Inflammatory macrophage (primary cell): ENCODE data around the gene ABCF2.

ENCODE experiments used
- DNase-seq, 2 donors: peaks; one replicate each; pipeline ENCODE4 v3.0.0-alpha.2; 2020 to 2022

ABCF2 gene

DNA sequence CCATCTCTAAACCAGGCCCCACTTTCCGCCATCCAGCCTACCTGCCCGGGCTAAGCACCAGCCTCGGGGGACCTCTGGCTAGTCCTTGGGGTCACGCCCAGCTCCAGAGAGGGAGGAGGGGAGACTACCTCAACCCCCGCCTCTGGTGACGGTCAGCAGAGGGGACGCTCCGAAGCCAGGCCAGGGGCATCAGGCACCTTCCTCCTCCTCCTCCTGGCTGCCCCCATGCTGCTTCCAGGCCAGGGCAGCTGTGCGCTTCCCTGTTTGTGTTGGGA, 25.5 kb upstream of the ABCF2 start:
- DNase-seq, result no peak

DNA sequence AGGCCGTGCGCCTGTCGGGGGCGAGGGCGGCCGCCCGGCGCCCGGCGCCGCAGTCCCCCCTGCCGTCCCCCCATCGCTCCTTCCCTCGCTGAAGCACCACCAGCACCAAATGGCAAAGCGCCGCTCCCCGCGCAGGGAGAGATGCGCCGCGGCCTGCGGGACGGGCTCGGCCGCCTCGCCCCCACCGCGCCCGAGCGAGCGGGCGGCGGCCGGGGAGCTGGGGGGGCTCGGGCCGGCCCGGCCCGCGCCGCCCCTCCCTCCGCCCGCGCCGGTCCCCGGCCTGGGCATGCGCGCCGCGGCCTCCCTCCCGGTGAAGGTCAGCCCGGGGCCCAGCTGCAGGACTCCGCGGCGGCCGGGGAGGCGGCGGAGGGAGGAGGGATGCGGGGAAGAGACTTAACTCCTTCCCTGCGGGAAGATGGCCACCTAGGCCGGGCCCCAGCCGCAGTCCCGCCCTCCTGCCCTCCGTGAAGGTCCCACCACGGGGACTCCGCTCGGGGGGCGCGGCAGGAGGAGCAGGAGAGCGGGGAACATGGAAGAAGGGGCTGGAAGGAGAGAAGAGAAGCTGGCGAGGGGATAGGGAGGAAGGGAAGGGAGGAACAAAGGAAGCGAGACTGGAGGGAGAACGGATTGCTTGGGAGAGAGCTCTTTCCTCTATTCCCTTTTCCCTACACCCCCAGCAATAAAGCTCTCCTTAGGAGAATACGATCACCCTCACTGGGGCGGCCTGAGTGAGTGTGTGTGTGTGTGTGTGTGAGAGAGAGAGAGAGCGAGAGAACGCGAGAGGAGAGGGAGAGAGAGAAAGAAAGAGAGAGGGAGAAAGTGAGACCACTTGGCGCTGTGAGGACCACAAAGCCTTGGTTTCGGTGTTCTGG, 24.9 kb upstream of the ABCF2 start:
- no peak for DNase-seq

DNA sequence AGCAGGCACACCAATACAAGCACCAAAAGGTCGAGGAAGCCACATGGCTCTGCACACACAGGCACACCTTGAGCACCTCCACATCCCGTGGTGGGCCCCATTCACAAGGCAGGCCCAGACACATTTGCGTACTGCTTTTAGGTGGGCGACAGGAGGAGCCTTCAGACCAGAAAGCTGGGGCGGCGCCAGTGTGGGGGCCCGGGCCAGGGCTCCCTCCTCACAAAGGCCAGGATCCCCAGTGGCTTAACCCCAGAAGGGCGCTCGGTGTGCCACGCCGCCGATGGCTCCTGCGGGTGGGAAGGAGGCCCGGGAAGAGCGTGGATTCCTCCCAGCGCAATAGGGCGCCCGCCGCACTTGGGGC, 24.3 kb upstream of the ABCF2 start:
- DNase-seq, result no peak

DNA sequence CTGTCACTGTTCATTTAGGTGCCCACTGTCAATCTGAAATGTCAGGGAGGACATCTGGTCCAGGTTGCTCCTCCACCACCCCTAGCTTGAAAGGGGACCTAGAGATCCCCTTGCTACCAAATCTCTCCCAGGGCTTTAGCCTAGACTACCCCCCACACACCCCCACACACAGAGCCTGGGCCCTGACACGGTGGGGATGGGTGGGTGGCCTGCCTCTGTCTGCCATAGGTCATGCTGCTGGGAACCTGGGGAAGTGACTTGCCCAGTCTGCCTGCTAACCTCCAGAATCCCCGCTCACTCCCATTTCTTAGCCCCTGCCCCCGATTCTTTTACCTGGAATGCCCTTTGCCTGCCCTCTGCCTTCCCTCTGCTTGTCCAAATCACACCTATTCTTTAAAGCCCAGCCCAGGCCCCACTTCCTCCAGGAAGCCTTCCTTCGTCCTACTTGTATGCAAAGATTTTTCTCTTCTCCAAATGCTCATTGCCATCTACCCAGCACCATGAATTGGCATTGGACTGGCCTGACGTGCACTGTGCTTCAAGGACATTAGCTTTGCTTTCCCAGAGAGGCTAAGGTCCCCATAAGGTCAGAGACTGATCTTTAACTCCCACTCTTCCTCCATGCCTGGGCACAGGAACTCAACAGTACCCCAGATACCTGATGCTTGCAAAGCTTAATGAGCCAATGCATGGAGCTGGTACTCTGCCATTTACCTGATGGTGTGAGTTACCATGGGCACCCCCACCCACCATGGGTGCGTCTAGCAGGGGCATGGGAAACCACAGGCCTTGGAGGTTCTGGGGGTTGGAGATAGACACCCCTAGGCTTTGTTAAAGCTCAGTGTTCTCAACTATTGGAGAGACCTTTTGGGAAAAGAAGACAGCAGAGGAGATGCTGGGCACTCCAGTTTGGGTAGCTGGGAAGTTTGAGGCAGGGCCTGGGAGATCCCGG, 23.5 kb upstream of the ABCF2 start:
- no peak for DNase-seq

DNA sequence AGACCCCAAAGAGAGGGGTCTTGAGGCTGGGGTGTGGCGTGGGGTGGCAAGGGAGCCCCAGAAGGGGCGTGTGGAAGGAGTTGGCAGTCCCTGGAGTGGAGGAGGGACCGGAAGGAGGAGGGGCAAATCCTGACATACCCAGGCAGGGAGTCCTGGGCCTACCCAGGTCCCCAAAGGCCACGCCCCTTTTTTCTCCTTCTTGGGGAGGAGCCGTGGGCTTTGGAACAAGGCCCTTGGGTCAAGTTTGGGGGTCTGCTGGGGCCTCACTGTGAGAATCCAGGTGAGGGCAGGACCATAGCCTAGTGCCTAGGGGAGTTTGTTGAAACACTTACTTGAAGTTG, 22.7 kb upstream of the ABCF2 start:
- DNase-seq, result no peak

DNA sequence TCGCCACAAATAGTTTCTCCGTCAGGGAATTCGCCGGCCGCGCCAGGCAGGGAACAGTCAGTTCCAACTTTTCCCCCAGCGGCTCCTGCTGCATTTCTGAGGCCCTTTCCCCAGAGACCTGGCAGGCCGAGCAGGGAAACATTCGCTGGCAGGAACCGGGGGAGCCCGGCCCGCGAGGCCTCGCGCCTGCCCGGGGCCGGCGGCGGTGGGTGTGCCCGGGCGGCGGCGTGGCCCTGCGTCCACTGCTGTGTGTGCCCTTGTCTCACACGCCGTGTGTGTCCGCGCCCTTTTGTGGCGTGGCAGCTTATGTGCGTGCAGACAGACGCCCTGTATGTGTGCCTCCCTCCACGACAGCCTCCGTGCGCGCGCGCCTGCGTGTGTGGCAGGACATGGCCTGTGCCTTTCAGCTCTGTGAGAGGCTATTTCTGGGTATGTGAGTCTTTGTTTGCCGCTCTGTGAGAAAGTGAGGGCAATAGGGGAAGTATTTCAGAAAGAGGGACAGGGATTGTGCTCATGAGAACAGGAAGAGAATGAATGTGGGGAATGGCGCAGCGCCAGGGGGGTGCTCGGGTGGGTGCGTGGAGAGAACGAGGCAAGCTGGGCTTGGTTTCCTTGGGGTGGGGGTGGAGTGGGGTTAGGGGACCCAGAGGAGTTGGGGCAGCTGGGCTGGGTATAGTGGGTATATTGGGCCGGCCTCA, 22.2 kb upstream of the ABCF2 start:
- DNase-seq, result peak; percentile 55 to 61

DNA sequence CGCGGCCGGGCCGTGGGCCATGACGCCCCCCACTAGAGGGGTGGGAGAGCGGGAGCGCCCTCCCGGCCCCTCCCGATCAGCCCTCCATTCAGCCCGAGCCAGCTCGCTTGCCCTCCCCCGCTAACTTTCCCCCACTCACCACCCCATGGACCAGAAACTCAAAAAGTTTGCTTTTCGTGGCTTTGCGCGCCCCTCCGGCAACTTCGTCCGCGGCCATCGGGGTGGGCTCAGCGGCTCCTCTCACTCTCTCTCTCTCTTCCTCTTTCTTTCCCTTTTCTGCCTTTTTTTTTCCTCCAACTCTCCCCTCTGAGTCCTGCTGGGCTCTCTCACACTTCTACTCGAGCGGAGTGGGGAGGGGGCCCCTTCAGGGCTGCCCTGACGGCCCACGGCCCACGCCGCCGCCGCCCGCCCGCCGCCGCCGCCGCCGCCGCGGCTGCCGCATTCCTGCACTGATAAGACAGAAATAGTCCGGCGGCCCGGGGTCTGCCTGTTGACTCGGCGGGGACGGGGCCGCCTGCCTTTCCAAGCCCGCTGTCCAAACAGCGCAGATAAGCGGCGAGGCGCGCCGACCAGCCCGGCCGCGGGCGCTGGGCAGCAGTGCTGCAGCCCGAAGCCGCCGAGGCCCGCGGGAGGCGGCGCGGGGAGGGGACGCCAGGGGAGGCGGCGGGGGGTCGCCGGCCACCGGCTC, 21.5 kb upstream of the ABCF2 start, which contains the start of gene SMARCD3:
SMARCD3 (minus strand) TSS at position 349 of the 688 bp plus-strand sequence; CDS start at position 217, 132 bp downstream.
- DNase-seq, result no peak

DNA sequence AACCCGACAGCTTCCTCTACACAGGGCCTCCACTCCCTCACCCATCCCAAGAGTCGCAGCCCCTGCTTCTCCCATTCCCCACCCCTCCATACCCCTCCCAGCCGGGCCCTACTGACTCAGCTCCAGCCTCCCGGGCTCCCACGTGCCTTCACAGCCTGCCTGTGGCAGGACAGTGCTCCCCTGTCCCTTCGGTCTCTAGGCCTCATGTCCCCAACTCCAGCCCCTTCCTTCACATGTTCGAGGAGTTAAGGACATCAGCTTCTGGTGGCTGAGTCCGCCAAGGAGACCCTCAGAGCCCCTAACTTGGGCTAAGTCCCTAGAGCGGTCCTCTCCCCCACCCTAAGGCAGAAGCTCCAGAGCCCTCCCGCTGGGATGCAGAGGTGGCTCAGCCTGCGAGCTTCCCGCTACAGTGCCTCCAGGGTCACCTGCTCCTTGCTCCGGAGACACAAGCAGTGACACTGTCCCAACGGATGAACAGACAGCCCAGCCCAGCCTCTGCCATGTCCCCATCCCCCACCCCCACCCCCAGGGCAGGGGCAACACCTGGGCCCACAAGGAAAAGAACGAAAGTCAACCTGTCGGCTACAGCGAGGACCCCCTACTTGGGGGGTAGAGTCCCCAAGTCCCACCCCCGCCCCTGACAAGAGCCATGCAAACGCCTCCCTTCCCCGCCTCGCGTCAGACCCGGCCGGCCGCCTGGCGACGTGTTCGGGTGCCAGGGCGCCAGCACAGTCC, 20.8 kb upstream of the ABCF2 start:
- DNase-seq, result no peak

DNA sequence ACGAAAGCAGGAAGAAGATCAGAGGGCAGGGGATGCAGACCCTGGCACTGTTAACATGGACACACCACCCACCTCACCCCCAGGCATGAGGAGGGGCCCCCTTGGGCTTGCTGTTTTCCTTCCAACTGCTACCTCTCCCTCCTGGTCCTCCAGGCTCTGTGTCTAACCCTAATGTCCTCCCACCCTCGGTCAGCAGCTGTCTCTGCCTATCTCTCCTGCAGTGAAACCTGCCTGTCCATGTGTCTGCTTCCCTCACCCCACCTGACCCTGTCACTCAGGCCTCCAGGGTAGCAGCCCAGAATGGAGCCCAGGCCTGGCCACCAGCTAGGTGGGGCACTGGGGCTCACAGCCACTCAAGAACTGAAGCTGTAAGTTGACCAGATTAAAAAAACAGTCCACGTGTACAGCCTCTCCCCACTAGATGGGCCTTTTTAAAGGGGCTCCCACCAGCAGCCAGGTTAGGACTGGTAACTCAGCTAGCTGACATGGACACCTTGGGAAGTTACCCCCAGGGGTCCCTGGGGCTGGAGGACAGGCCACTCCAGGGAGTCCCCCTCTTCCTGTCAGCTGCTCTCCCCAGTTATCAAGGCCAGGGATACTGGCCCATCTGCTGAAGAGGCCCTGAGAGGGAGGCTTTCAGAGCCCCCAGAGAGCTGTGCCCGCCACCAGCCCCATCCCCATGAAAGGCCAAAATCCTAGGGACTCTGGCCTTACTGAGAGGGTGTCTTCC, 20.0 kb upstream of the ABCF2 start:
- no peak for DNase-seq

DNA sequence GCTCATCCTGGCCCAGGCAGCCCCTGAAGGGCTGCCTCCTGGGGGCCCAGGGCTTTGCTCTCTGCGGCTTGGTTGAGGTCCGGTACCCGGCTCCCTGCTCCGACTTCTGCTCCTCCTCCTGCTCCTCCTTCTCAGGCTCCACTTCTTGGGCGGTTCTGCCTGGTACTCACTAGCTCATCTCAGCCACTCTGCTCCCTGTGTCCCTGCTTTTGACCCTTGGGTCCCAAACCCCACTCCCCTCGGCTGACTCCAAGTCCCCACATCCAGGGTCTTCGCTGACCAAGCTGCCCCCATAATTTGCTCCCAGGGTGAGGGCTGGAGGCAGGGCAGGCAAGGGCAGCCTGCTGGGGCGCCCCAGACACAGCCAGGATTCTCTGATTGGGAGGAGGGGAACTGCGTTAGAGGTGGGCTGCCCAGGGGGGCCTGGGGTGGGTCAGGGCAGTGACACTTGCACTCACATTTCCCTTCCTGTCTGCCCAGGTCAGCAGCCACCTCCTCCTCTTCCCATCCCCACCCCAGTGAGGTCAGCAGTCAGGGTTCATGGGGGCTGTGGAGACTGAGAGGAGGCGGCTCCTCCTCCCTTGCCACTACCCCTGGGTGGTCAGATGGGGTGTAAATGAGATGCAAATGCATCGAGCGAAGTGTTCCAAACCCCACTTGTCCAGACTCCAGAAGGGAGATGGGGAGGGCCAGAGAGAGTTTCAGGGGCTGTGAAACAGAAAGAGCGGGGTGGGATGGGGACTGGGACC, 19.3 kb upstream of the ABCF2 start:
- DNase-seq, result no peak

DNA sequence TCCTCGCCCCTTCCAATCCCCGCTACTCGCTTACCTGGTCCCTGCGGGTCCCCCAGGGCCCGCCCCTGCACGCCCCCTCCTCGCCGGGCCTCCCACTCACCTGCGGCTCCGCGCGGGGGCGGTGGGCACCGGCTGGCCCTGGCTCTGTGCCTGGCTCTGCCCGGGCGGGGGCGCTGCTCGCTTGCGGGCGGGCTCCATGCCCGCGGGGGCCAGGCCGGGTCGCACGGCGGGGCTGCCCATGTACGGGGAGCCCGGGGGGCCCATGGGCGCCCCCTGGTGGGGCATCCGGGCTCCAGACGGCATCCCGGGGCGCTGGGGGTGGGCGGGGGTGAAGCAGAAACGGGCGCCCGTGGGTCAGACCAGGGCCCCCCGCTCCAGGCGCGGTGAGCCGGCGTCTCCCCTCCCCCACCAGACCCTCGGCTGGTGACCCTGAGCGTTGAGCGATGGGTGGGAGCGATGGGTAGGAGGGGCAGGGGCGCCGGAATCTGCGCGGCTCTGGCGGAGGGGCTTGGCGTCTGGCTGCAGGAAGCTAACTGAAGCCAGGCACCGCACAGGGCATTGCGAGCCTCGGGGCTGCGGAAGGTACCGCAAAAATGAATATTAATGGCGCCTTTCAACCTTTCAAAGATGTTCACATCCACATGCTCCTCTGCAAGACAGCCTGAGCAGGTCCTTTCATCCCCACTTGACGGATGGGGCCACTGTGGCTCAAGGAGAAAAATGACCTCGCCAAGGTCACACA, 18.5 kb upstream of the ABCF2 start:
- DNase-seq, result peak in 1 of 2 donors; percentile 29

DNA sequence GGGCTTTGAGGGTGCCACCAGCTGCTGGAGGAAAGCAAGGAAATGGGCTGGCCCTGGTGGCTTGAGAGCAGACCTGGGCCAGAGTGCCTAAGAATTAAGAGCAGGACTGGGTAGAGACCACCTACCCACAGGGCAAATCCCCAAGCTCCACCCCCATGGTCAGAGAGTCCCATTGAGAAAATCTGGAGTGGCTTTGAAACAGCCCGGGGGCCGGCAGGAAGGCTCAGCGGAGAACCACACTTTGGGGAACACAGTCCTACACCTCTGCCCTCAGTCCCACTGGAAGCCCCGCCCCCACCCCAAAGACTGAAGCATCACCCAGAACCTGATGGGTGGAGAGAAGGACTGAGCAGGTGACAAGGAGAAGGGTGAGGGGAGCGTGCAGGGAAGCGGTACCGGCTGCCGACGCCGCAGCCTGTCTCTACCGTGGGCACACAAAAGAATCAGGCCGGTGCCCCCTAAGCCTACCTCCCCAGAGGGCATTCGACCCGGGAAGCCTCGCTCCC, 17.9 kb upstream of the ABCF2 start:
- DNase-seq, result no peak

DNA sequence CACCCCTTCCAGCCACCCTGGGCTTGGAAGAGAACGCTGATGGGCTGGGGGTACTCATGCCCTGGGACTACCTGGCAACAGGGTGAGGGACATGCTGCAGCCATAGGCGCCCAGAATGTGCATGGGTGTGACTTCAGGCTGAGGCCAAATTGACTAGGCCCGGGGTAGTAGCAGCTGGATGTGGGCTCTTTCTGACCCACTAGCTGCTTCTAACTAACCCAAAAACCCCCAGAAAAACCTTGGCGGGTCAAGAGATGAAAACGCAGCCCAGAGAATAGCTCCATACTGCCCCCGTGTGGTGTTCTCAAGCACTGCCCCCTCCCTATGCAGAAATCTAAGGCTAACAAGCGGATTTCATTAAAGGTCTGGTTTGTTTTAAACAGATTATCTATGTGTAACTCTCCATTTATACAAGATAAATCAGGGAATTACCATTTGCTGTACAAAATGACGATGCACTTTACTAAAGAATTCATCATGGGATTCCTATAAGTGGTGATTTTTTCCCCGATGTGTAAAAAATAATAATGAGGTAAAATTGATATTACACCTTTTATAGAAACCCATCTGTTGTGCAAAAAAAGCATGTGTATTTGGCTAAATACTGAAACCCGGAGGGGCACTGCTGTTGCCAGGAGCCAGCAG, 17.3 kb upstream of the ABCF2 start:
- peak; percentile 62 to 65 for DNase-seq

DNA sequence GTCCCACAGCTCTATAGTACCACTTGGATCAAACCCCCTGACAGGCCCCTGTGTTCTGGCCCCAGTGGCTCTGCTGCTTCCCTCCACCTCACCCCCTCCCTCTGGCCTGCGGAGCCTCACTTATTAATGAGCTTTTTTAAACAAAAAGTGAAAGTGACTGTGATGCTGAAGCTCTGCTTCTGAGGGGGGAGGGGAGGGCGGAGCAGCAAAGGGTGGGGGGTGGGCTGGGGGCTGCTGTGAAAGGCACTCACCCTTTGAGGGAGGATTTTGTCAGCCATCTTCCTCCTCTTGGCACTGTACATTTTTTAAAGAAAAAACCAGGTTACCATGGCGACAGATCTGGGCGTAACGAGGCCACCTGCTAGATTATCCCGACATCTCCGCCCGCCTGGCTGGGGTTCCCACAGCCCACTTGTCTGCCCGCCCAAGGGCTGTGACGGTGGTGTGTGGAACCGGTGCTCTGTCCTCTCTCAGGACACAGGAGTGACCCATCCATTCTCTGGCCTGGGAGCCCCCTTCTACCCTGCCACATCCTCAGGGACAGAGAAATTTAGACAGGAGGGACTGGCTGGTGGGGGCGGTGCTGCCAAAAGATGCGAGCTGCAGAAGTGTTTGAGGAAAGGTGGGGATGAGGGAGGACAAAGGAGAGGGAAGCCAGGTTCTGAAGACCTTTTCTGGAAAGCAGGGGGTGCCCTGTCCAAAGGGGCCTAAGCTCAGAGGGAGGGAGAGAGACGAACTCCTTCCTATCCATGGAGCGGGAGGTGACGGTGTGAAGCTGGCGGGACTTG, 16.6 kb upstream of the ABCF2 start:
- no peak for DNase-seq

DNA sequence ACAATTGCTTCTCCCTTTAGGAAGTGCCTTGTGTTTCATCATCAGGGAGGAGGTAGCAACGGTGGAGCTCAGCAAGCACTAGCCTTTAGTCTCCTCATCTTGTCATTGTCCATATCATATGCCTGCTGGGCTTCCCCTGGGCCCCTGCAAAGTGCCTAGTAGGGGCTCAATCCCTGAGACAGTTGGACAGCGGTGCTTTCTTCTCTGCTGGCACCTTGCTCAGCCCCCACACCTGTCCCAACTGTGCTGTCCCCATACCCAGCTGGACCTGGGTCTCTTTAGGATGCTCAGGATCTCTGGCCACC, 16.0 kb upstream of the ABCF2 start:
- DNase-seq, result no peak

DNA sequence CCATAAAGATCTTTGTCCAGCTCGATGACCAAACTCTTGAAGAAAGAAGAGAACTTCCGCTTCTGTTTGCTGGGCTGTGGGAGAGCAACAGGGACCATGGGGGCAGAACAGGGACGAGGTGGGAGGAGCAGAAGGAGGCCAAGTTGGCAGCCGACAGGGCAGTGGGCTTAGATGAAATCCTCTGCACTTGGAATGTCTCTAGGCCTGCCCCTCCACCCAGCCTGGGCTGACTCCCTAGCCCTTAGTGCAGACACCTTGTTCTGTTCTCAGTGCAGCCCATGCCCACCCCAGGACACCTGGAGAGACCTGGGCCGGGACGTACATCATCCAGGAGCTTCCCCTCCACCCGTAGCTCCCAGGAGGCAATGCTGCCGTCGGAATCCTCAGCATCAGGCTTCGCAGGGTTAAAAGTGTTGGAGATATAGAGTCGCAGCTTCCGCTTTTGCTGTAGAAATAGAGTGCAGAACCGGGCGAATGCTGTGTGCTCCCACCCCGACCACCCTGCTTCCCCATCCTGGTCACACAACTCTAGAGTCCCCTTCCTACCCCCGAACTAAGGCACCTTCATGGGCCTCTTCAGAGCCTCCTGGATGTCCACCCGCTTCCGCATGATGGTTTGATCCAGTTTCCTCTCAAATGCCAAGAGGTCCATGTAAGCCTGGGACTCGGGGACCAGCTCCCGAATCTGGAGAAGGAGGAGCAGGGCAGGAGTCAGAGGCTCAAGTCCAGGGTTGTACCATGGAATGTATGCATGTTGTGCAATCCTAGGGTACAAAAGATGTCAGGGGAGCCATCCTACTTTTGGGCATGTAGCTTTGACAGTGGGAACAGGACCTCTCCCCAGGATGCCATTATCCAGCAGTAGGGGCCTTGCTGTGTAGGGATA, 15.4 kb upstream of the ABCF2 start:
- no peak for DNase-seq

DNA sequence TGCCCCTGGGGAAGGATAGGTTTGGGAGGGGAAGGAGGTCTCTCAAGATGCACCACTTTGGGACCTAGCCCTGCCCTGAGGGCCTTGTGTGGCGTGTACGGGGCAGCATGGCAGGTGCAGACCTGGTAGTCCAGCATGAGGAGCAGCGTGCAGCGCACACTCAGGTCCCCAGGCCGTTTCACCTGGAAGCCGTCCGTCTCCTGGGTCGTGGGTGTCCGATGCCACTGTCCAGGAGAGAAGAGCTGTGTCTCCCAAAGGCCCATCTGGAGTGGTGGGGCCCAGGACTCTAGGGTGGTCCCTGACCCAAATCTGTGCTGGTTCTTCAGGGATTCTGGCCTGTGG, 14.7 kb upstream of the ABCF2 start:
- no peak for DNase-seq
